Stomach (tissue), 19 donors: Measurements from ENCODE around the gene SSR1. TPM values are rescaled to one million over a fixed set of nuclear protein-coding genes. Genes with fewer than 3 reads are reported as not detected.
"Not testable (repeated sequence)": the region's sequence is repeated elsewhere in the genome, so short reads cannot be mapped to it uniquely, and the experiment has no call there.

Experiments
- DNase-seq, 2 donors: peaks; one replicate each; pipeline versions ENCODE4 v3.0.0 to v3.0.0-alpha.2; 2013 to 2019
- H3K27ac ChIP-seq, 5 donors: fragments of 200-600 bp in 4 of 5; sonication (generic) in 4 of 5; one replicate each; pipeline ENCODE4 v1.5.1; 2013 to 2019; ENCODE audit warnings: mild to moderate bottlenecking in 1 of 5, moderate library complexity in 1 of 5
- H3K27me3 ChIP-seq, 3 donors: fragments of 200-600 bp; sonication (generic); one replicate each; pipeline ENCODE4 v1.5.1; 2017 to 2019; ENCODE audit warnings: mixed run types in 1 of 3
- H3K36me3 ChIP-seq, 4 donors: fragments of 200-600 bp; sonication (generic); 1 replicate in 3 of 4; 2 replicates in 1 of 4; pipeline ENCODE4 v1.5.1; 2016 to 2019
- H3K4me1 ChIP-seq, 4 donors: fragments of 200-600 bp; sonication (generic); one replicate each; pipeline ENCODE4 v1.5.1; 2016 to 2019
- H3K4me3 ChIP-seq, 4 donors: fragments of 200-600 bp; sonication (generic) in 3 of 4; one replicate each; pipeline ENCODE4 v1.5.1; 2016 to 2019; ENCODE audit warnings: mild to moderate bottlenecking in 1 of 4
- H3K9me3 ChIP-seq, 4 donors: fragments of 200-600 bp; sonication (generic); one replicate each; pipeline ENCODE4 v1.5.1; 2016 to 2019
- CTCF ChIP-seq, 7 experiments: fragments of 450-650 bp in 4 of 7; fragments of 200-600 bp in 3 of 7; sonication (generic) in 3 of 7; IDR thresholded peaks; one replicate each; pipeline ENCODE4 v1.5.1; 2016 to 2019; ENCODE audit warnings: antibody characterized with exemption in 7 of 7, control low read depth in 2 of 7, mild to moderate bottlenecking in 1 of 7
- EP300 ChIP-seq: sonication (generic); formaldehyde crosslinking; IDR thresholded peaks from one replicate; pipeline ENCODE4 v1.6.1; 2017; ENCODE audit warnings: antibody characterized with exemption
- POLR2A ChIP-seq, 4 donors: fragments of 450-650 bp; IDR thresholded peaks; one replicate each; pipeline ENCODE4 v1.6.1; 2016; ENCODE audit warnings: antibody characterized with exemption in 4 of 4, control low read depth in 2 of 4, mild to moderate bottlenecking in 1 of 4, moderate library complexity in 1 of 4
- POLR2AphosphoS5 ChIP-seq, 3 donors: sonication (generic); formaldehyde crosslinking; IDR thresholded peaks; one replicate each; pipeline ENCODE4 v1.6.1; 2016; ENCODE audit warnings: antibody characterized with exemption in 3 of 3
- WGBS, 5 donors: extraction: QIAGEN DNeasy Blood & Tissue Kit in 3 of 5; methylation state at CpG; one replicate each; pipeline versions ENCODE4 v1.1.5 to v1.1.7; 2013 to 2018; 5-methylcytosine and 5-hydroxymethylcytosine counted together
- intact Hi-C: fragments of 100-400 bp; cut with DNase I; formaldehyde crosslinking; loops from one replicate; pipeline ENCODE4 v1.15.1; 2023; ENCODE audit warnings: low total_unique reads
- long read RNA-seq, 10 donors: transcript quantifications; one replicate each; lab custom pipeline, GENCODE V29; 2026
- polyA plus RNA-seq, 3 donors: library from polyadenylated mRNA; stranded (reverse); fragments of 200-250 nt; gene quantifications; one replicate each; pipeline ENCODE4 v1.2.3, GENCODE V29; 2013
- total RNA-seq, 5 donors: library from RNA; depleted of rRNA; stranded (reverse); fragments of >200 nt; gene quantifications; one replicate each; pipeline versions ENCODE4 v1.1.0 to v1.2.3, GENCODE V29; 2014 to 2016
- donor health status: healthy with polysubstance abuse.
- donor health status: Bipolar disorder and iron deficiency.
- donor health status: healthy.

SSR1 gene
- total RNA-seq (10 to 100 TPM; 29.8 to 62.4 (median 40.3) TPM), polyA plus RNA-seq (10 to 100 TPM; 11.6 to 21.0 (median 18.0) TPM)
- long read RNA-seq, donor 1, full-length matches to known transcripts = 7 of 7 reads
- long read RNA-seq, donor 1, partial matches to known transcripts = 0 of 7 reads
- long read RNA-seq, donor 1, other reads (novel, unspliced or antisense) = 0 of 7 reads
- long read RNA-seq, donor 2, full-length matches to known transcripts = 13 of 13 reads
- long read RNA-seq, donor 2, partial matches to known transcripts = 0 of 13 reads
- long read RNA-seq, donor 2, other reads (novel, unspliced or antisense) = 0 of 13 reads
- long read RNA-seq, donor 3, full-length matches to known transcripts = 12 of 12 reads
- long read RNA-seq, donor 3, partial matches to known transcripts = 0 of 12 reads
- long read RNA-seq, donor 3, other reads (novel, unspliced or antisense) = 0 of 12 reads
- long read RNA-seq, donor 4, full-length matches to known transcripts = 2 of 2 reads
- long read RNA-seq, donor 4, partial matches to known transcripts = 0 of 2 reads
- long read RNA-seq, donor 4, other reads (novel, unspliced or antisense) = 0 of 2 reads
- long read RNA-seq, donor 5, full-length matches to known transcripts = 18 of 27 reads
- long read RNA-seq, donor 5, partial matches to known transcripts = 9 of 27 reads
- long read RNA-seq, donor 5, other reads (novel, unspliced or antisense) = 0 of 27 reads
- long read RNA-seq, donor 6, full-length matches to known transcripts = 40 of 52 reads
- long read RNA-seq, donor 6, partial matches to known transcripts = 7 of 52 reads
- long read RNA-seq, donor 6, other reads (novel, unspliced or antisense) = 5 of 52 reads
- long read RNA-seq, donor 7, full-length matches to known transcripts = 26 of 36 reads
- long read RNA-seq, donor 7, partial matches to known transcripts = 10 of 36 reads
- long read RNA-seq, donor 7, other reads (novel, unspliced or antisense) = 0 of 36 reads
- long read RNA-seq, donor 8, full-length matches to known transcripts = 23 of 31 reads
- long read RNA-seq, donor 8, partial matches to known transcripts = 8 of 31 reads
- long read RNA-seq, donor 8, other reads (novel, unspliced or antisense) = 0 of 31 reads
- long read RNA-seq, donor 9, full-length matches to known transcripts = 23 of 29 reads
- long read RNA-seq, donor 9, partial matches to known transcripts = 6 of 29 reads
- long read RNA-seq, donor 9, other reads (novel, unspliced or antisense) = 0 of 29 reads
- long read RNA-seq, donor 10, full-length matches to known transcripts = 9 of 9 reads
- long read RNA-seq, donor 10, partial matches to known transcripts = 0 of 9 reads
- long read RNA-seq, donor 10, other reads (novel, unspliced or antisense) = 0 of 9 reads

- Histone ChIP-seq H3K9me3 (no peaks in the 10 kb centered on the region), H3K4me3 (peak within 1 kb of the TSS; percentile 97 to 100 (median 98)), H3K36me3 (peaks cover 13 to 21% (median 20%) of the 10 kb centered on the region in 4 donors), H3K27me3 (no peaks in the 10 kb centered on the region), H3K4me1 (peaks cover 10 to 52% (median 36%) of the 10 kb centered on the region in 4 donors), H3K27ac (peak within 1 kb of the TSS; percentile 95 to 98 (median 97))
- TF ChIP-seq EP300 = no peak
- peak in 1 of 4 donors; percentile 55 for TF ChIP-seq POLR2A (IDR thresholded peaks at IDR 0.05)
- TF ChIP-seq POLR2AphosphoS5 (IDR thresholded peaks at IDR 0.05) = peak; percentile 90 to 98 (median 93)
- no peak for TF ChIP-seq CTCF (IDR thresholded peaks at IDR 0.05)
- intact Hi-C loops = no loop called here
- peak; percentile 98 to 99 for DNase-seq
- 0 to 1% (median 0%) methylated on average over 62 to 83 of the region's 83 CpGs for WGBS, 5 donors
Measured at GRCh38 chr6:7312616-7313504, at the start of gene SSR1. Gene SSR1 (minus strand): TSS chr6:7313199. CDS start chr6:7313120, 79 bp downstream.

GRCh38 chr6:7351916-7352315, 38.9 kb upstream of the SSR1 start:
- intact Hi-C loops, H3K27me3 ChIP-seq, H3K4me3 ChIP-seq, H3K36me3 ChIP-seq, H3K27ac ChIP-seq, H3K4me1 ChIP-seq, DNase-seq, H3K9me3 ChIP-seq: not testable (repeated sequence)
- WGBS, 5 donors = 49 to 67% (median 64%) methylated on average over 3 of the region's 3 CpGs

GRCh38 chr6:7350591-7350990, 37.6 kb upstream of the SSR1 start:
- H3K4me3 ChIP-seq, H3K9me3 ChIP-seq, H3K4me1 ChIP-seq, DNase-seq, H3K27me3 ChIP-seq, H3K27ac ChIP-seq, H3K36me3 ChIP-seq, intact Hi-C loops: not testable (repeated sequence)
- 63 to 87% (median 72%) methylated on average over 1 of the region's 1 CpG for WGBS, 5 donors

- WGBS, 5 donors = 55 to 85% (median 60%) methylated on average over 2 of the region's 2 CpGs
- peaks cover 0 to 15% (median 0%) of the 10 kb centered on the region in 3 donors for H3K27me3 ChIP-seq
- H3K9me3 ChIP-seq, DNase-seq, H3K4me3 ChIP-seq, H3K27ac ChIP-seq, intact Hi-C loops, H3K36me3 ChIP-seq, H3K4me1 ChIP-seq: not testable (repeated sequence)
Measured at GRCh38 chr6:7347551-7347997, 34.6 kb upstream of the SSR1 start.

- 67 to 87% (median 81%) methylated on average over 10 of the region's 10 CpGs for WGBS, 5 donors
- H3K27ac ChIP-seq, H3K4me3 ChIP-seq, H3K4me1 ChIP-seq, DNase-seq, H3K36me3 ChIP-seq, H3K9me3 ChIP-seq, intact Hi-C loops: not testable (repeated sequence)
- H3K27me3 ChIP-seq = peaks cover 0 to 23% (median 0%) of the 10 kb centered on the region in 3 donors
Measured at GRCh38 chr6:7344773-7345450, 31.9 kb upstream of the SSR1 start.
